Choroid plexus epithelial cell (primary cell): ENCODE data around the gene OR52E8.

Experiments used
- DNase-seq: peaks from one replicate; pipeline ENCODE4 v3.0.0-alpha.2; 2010; ENCODE audit warnings: low read depth
- H3K4me3 ChIP-seq: 2 replicates; pipeline ENCODE4 v1.5.1; 2011; ENCODE audit warnings: low read depth, mild to moderate bottlenecking, control low read depth, low read length, moderate library complexity
- TF ChIP-seq, protein P1 (sequence below): conservative IDR thresholded peaks from 2 replicates; pipeline ENCODE4 v1.5.1; 2011; ENCODE audit warnings: low read depth, mild to moderate bottlenecking, control low read depth, inconsistent platforms, low read length, moderate library complexity

OR52E8 gene

DNA sequence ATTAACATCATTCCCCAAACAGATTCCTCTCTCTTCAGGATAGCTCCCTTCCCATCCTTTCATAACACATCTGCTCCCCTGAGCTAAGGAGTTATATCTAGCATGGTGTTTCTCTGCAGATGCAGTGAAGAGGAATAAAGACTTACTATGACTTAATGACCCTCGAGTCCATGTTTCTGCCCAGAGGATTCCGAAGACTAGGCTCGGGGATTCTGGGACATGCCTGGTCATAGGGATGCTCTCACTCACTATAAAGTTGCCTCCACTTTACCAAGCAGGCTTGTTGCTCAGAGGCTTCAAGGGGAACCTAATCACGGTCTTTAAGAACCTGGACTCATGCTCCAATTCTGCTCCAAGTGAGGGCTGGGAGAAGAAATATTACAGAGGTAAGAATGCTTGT, 22.8 kb upstream of the OR52E8 start, which contains the start of gene OR52E4:
Gene OR52E4 (plus strand): TSS at position 301 of the 400 bp plus-strand sequence. CDS start 3,664 bp downstream, outside the sequence.
- H3K4me3 ChIP-seq: no peak within 1 kb of the TSS
- no peak for DNase-seq
- TF ChIP-seq, protein P1, sequence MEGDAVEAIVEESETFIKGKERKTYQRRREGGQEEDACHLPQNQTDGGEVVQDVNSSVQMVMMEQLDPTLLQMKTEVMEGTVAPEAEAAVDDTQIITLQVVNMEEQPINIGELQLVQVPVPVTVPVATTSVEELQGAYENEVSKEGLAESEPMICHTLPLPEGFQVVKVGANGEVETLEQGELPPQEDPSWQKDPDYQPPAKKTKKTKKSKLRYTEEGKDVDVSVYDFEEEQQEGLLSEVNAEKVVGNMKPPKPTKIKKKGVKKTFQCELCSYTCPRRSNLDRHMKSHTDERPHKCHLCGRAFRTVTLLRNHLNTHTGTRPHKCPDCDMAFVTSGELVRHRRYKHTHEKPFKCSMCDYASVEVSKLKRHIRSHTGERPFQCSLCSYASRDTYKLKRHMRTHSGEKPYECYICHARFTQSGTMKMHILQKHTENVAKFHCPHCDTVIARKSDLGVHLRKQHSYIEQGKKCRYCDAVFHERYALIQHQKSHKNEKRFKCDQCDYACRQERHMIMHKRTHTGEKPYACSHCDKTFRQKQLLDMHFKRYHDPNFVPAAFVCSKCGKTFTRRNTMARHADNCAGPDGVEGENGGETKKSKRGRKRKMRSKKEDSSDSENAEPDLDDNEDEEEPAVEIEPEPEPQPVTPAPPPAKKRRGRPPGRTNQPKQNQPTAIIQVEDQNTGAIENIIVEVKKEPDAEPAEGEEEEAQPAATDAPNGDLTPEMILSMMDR: no peak

DNA sequence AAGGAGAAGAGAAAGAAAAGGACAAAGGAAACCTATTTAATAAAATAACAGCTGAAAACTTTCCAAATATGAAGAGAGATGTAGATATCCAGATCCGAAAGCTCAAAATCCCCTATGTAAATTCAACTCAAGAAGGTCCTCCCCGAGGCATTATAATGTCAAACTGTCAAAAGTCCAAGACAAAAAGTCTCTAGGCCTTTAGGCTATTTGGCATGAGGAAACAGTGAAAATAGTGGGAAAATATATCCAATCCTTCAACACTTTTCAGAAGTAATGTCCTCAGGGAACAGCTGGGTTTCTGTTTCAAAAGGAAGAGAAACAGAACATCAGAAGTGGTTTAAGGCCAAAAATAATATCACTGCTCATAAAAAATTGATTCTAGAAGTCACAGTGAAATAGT, 21.1 kb upstream of the OR52E8 start:
- DNase-seq: no peak
- TF ChIP-seq, protein P1: no peak

DNA sequence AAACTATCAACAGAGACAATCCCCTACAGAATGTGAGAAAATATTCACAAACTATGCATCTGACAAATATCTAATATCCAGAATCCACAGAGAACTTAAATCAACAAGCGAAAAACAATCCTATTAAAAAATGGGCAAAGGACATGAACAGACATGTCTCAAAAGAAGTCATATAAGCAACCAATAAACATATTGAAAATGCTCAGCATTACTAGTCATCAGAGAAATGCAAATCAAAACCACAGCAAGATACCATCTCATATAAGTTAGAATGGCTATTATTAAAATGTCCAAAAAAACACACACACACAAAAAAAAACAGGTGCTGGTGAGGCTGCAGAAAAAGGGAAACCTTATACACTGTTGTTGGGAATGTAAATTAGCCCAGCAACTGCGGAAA, 8.3 kb upstream of the OR52E8 start:
- DNase-seq: no peak
- TF ChIP-seq, protein P1: no peak

More for the DNA sequence above, 21.1 kb upstream of the OR52E8 start:
- H3K4me3 ChIP-seq: no peak overlapping the region

DNA sequence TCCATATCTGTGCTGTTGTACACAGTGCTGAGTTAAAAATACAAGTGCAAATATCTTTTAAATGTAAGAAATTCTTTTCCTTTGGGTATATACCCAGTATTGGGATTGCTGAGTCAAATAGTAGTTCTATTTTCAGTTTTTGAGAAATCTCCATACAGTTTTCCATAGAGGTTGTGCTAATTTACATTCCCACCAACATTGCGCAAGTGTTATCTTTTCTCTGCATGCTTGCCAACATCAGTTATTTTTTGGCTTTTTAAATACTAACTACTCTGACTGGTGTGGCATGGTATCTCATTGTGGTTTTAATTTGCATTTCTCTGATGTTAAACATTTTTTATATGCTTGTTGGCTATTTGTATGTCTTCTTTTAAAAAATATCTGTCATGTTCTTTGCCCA, 6.5 kb downstream of the OR52E8 start:
- DNase-seq: no peak
- TF ChIP-seq, protein P1: no peak
- no peak overlapping the region for H3K4me3 ChIP-seq

More for the DNA sequence above, 8.3 kb upstream of the OR52E8 start:
- no peak overlapping the region for H3K4me3 ChIP-seq

DNA sequence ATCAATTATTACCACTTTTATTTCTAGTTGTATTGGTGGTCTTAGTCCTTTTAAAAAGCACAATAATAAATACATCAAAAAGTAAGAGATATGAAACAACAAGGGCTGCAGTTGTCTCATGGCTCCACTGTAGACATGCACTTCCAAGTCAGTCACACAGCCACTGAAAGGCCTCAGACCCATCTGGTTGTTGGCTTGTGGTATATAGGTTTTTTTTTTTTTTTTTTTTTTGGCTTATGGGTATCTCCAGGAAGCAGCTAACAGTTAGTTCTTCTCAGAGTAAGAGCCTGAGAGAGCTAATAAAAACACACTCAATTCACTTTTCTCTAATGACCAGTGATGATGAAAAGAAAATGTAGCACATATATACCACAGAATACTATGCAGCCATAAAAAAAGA, 9.8 kb downstream of the OR52E8 start:
- no peak for DNase-seq
- TF ChIP-seq, protein P1: no peak
- no peak overlapping the region for H3K4me3 ChIP-seq

DNA sequence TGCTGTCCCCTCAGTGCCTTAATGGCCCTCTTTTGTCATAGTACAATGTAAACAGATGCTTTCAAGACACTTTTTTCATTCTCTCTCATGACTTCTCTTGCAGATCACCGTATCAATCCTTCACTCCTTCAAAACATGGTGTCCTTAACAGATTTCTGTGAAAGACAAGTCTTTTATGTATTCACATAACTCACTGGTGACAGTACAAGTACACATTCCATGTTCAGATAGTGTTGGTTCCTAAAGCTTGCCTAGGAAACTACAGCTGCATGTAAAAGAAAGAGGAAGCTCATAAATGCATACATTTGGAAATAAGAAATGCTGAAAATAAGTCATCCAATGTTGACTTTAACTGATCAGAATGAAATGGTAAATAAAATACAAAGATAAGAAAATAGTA, 10.8 kb downstream of the OR52E8 start:
- TF ChIP-seq, protein P1: no peak
- DNase-seq: no peak
- H3K4me3 ChIP-seq: no peak overlapping the region

DNA sequence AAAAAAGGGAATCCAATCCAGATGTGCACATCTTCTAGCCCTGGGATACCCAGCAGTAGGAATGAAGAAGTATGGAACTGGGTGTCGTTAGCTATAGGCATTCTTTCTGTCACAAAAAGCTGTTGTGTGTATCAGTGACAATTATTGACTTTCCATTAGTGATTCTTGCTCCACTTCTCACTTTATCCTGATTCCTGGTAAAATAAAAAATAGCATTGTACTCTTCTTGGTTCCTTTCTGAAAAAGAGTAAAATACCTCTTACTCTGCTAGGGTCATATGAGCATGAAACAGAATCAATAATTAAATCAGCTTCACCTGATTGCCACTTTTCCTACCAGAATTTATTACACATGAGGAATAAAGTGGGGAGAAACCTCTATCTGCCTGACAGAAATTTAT, 15.7 kb downstream of the OR52E8 start, which contains the start of gene OR52E6:
Gene OR52E6 (minus strand): TSS at position 101 of the 400 bp plus-strand sequence. CDS start 0 bp downstream, at position 101.
- H3K4me3 ChIP-seq: no peak within 1 kb of the TSS
- DNase-seq: no peak
- TF ChIP-seq, protein P1: no peak
